DOHH2 (cell line): ENCODE measurements around the gene CARF.

ENCODE experiments used
- EZH2phosphoT487 ChIP-seq: fragments of 200-600 bp; sonication (generic); IDR thresholded peaks from 2 replicates; pipeline ENCODE4 v1.6.1; 2017; ENCODE audit warnings: borderline replicate concordance, mild to moderate bottlenecking, antibody characterized with exemption, low read length, moderate library complexity, mixed read lengths
- TF ChIP-seq, protein P1 (sequence below): fragments of 200-600 bp; sonication (generic); IDR thresholded peaks from one replicate; pipeline ENCODE4 v1.5.1; 2014; ENCODE audit warnings: antibody characterized with exemption, mild to moderate bottlenecking, low read depth, low read length; ENCODE audit not compliant: poor library complexity, severe bottlenecking

DNA sequence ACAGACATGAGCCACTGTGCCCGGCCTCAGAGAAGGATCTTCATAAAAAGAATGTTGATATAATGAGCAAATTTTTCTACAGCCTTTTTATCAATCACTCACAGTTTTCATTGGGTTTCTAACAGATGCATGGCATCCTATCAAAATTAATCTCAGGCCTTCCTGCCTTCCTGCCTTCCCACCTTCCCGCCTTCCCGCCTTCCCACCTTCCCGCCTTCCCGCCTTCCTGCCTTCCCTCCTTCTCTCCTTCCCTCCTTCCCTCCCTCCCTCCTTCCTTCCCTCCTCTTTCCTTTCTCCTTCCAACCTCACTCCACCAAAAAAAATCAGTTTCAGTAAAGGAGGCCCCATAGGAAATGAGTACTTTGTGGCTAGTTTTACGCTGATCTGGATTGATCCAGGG, 48.4 kb downstream of the CARF start:
- TF ChIP-seq, protein P1, sequence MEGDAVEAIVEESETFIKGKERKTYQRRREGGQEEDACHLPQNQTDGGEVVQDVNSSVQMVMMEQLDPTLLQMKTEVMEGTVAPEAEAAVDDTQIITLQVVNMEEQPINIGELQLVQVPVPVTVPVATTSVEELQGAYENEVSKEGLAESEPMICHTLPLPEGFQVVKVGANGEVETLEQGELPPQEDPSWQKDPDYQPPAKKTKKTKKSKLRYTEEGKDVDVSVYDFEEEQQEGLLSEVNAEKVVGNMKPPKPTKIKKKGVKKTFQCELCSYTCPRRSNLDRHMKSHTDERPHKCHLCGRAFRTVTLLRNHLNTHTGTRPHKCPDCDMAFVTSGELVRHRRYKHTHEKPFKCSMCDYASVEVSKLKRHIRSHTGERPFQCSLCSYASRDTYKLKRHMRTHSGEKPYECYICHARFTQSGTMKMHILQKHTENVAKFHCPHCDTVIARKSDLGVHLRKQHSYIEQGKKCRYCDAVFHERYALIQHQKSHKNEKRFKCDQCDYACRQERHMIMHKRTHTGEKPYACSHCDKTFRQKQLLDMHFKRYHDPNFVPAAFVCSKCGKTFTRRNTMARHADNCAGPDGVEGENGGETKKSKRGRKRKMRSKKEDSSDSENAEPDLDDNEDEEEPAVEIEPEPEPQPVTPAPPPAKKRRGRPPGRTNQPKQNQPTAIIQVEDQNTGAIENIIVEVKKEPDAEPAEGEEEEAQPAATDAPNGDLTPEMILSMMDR = no peak
- no peak for TF ChIP-seq EZH2phosphoT487
